ENCODE data around the gene ARMH1.
"Not testable (repeated sequence)": the region's sequence is repeated elsewhere in the genome, so short reads cannot be mapped to it uniquely, and the experiment has no call there.

ARMH1 gene

GRCh38 chr1:44717653-44718052, 43.1 kb downstream of the ARMH1 start:
- DNase-seq (ENCODE audit: low read depth, low spot score), result no peak
- no peak overlapping the region for H3K27ac ChIP-seq

- no peak for DNase-seq (ENCODE audit: low read depth, low spot score)
- H3K27ac ChIP-seq, result no peak overlapping the region
Observed at GRCh38 chr1:44718091-44718490, 43.6 kb downstream of the ARMH1 start.

GRCh38 chr1:44719318-44719717, 44.8 kb downstream of the ARMH1 start:
- H3K27ac ChIP-seq, result no peak overlapping the region

DNA sequence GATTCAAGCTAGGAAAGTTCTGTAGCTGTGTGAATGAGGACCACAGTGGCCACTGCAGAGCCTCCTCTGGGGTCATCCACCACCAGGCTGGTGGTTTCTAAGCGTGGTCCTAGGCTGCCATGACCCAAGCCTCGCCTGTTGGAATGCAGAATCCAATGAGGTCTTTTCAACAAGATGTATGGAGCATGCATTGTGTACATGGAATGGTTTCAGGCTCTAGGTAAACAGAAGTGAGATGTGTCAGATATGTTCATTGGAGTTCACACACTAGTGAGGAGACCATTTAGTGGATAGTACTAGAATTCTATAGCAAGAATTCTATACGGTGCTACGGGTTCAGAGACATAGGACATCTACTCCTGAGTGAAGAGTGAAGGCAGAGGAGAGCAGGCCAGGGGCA, 45.8 kb downstream of the ARMH1 start:
- DNase-seq (ENCODE audit: low read depth, low spot score), result no peak
- no peak overlapping the region for H3K27ac ChIP-seq

More at GRCh38 chr1:44719318-44719717, 44.8 kb downstream of the ARMH1 start:
- DNase-seq (ENCODE audit: low read depth, low spot score), result no peak

DNA sequence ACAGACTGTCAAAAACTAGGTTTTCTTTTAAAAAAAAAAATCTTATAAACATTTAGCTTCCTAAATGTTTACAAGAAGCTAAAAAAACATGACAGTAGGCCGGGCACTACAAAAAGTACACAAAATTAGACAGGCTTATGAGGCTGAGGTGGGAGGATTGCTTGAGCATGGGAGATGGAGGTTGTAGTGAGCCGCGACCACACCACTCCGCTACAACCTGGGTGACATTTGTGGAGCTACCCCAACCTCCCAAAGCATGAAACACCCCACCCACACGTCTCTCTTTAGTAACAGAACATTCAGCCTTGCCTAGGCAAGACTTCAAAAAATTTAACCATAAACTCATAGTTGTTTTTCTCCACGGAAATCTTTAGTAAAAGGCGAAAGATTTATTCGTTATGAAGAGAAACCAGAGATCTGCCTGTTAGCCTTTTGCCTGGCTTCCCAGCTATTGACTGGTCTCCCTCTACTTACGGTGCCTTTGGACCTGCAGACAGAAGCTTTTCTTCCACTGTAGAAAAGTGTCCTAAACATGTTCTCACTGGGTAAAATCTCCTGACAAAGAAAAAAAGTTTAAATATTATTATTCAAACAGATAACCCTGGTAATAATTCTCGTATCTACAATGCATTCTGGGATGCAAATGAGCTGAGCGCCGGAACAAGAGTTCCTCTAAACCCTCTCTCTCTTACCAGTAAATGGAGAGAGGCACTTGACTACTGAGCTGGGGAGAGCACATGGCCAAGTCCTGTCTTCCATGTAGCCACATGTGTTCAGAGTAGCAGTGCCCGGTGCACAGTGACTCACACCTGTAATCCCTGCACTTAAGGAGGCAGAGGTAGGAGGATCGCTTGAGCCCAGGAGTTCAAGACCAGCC, 47.2 kb downstream of the ARMH1 start:
- peak overlapping the region; percentile 66 for H3K27ac ChIP-seq

GRCh38 chr1:44723064-44723463, 48.5 kb downstream of the ARMH1 start:
- no peak overlapping the region for H3K27ac ChIP-seq
- no peak for DNase-seq (ENCODE audit: low read depth, low spot score)

More for the DNA sequence above, 47.2 kb downstream of the ARMH1 start:
- peak; percentile 93 for DNase-seq (ENCODE audit: low read depth, low spot score)

- H3K27ac ChIP-seq, result no peak overlapping the region
- DNase-seq (ENCODE audit: low read depth, low spot score), result no peak
Observed at GRCh38 chr1:44723496-44724295, 49.2 kb downstream of the ARMH1 start.

- no peak overlapping the region for H3K27ac ChIP-seq
- no peak for DNase-seq (ENCODE audit: low read depth, low spot score)
Observed at GRCh38 chr1:44724296-44724954, 49.9 kb downstream of the ARMH1 start.

DNA sequence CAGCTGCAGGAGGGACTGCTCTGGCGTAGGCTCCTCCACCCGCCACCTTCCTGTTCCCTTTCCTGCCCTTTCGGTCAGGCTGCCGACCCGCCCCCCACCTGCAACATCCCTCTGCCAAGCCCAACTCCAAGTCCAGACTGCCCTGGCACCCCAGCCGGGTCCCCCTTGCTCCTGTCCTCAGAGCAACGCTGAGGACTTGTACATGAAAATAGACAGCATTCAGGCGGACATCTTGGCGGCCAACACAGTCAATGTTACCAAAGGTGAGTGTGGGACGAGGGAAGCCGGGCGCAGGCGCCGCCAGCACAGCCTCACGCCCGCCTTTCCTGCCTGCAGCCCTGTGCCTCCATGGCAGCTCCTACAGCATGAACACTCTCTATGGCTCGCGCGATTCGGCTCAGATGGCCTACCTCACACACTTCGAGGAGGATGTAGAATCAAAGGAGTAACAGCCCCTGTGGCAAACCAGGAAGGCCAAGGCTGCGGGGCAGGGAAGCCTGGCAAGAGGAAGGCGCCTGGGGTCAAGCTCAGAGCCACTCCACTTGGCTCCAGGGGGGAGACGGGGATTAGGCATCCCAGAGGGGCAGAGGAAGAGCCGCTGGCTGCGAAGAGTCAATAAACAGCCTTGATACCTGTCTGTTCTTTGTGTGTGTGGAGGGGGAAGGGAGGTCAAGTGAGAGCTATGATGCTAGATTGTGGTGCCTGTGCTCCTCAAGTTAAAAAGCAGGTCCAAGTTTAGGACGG, 50.6 kb downstream of the ARMH1 start:
- no peak overlapping the region for H3K27ac ChIP-seq
- no peak for DNase-seq (ENCODE audit: low read depth, low spot score)

DNA sequence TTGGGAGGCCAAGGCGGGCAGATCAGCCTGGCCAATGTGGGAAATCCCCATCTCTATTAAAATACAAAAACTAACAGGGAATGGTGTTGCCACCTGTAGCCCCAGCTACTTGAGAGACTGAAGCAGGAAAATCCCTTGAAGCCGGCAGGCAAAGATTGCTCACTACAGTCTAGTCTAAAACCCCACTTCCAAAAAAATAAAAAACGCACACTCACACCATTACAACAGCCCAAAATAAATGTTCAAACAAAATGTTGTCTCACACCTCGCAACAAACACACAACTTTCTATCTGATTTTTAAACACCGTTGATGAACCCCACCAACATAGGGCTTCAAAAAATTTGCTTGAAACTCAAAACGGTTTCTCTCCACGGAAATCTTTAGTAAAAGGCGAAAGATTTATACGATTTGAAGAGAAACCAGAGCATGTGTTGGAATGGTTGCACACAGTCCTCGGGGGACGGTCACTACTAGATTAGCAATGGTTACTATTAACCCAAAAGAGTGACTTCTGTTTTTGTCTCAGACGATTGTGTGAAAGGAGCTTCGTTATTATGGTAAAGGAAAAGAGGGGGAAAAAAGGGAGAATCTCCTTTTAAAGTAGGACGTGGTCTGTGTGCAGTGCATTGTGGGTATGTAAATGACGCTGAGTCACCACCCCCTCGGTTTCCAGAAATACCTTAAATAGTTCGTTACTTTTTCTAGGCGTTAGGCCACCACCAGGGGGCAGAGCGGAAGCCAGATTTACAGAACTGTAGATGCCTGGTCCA, 56.4 kb downstream of the ARMH1 start, which contains the start of gene RNU5D-1:
TSS of gene RNU5D-1 (minus strand) at position 430 of the 772 bp plus-strand sequence.
- peak; percentile 97 for DNase-seq (ENCODE audit: low read depth, low spot score)
- H3K27ac ChIP-seq, result peak within 1 kb of the TSS; percentile 97

- DNase-seq (ENCODE audit: low read depth, low spot score), result no peak
- H3K27ac ChIP-seq, result no peak overlapping the region
Observed at GRCh38 chr1:44733365-44733764, 58.9 kb downstream of the ARMH1 start.

DNA sequence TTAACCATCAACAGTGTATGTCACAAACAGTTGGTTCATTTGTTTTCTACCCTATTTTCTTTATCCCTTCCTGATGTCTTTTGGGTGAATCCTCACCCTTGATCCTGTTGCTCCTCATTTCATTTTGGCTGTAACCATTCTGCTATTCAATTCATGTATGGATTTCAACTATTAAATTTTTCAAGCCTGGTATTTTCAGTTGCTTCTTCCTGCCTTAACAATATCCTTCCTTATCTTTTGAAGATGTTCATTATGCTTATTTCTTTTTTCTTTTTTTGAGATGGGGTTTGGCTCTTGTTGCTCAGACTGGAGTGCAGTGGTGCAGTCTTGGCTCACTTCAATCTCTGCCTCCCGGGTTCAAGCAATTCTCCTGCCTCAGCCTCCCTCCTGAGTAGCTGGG, 59.3 kb downstream of the ARMH1 start:
- no peak overlapping the region for H3K27ac ChIP-seq
- DNase-seq (ENCODE audit: low read depth, low spot score), result no peak

DNA sequence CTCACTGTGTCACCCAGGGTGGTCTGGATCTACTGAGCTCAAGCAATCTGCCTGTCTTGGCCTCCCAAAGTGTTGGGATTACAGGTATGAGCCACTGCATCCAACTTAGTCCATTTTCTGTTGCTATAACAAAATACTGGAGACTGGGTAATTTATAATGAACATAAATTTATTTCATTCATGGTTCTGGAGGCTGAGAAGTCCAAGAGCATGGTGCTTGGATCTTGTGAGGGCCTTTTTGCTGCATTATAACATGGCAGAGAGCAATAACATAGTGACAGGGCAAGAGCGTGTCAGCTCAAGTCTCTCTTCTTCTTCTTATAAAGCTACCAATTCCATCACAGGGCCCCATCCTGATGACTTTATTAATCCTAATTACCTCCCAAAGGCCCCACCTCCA, 61.5 kb downstream of the ARMH1 start:
- no peak for DNase-seq (ENCODE audit: low read depth, low spot score)
- no peak overlapping the region for H3K27ac ChIP-seq

DNA sequence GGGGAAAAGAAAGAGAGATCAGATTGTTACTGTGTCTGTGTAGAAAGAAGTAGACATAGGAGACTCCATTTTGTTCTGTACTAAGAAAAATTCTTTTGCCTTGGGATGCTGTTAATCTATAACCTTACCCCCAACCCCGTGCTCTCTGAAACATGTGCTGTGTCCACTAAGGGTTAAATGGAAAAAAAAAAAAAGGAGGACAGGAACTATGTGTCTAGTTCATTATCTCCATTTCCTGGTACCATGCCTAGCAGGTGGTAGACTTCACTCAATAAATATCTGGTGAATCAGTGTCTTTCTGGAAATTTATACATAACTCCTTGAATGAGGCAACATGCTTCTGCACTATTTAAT, 64.4 kb downstream of the ARMH1 start:
- DNase-seq (ENCODE audit: low read depth, low spot score), result not testable (repeated sequence)

GRCh38 chr1:44739307-44740178, 65.0 kb downstream of the ARMH1 start, which contains the start of gene KIF2C:
KIF2C (plus strand) TSS chr1:44739837; CDS start chr1:44739933, 96 bp downstream.
- H3K27ac ChIP-seq, result peak within 1 kb of the TSS; percentile 71
- peak; percentile 82 for DNase-seq (ENCODE audit: low read depth, low spot score)

More for the DNA sequence above, 64.4 kb downstream of the ARMH1 start:
- H3K27ac ChIP-seq, result peak overlapping the region; percentile 71

DNA sequence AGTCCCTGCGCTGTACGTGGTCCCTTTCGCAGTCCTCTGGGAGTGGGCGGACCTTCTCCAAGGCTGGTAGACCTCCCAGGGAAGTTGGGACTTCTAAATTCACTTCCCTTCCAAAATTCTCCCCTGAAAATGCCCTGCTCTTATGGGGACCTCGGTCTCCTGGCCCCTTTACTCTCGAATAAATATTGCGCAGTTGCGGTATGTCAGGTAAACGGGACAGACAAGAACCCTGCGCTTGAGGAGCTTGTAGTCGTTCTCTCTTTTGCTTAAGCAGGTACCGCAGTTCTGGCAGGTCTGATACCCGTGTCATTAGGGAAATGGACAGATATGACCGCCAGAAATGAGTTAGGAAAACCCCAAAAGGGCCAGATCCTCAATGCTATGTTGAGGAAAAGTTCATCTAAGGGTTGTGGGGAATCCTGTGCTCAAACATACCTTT, 65.7 kb downstream of the ARMH1 start:
- H3K27ac ChIP-seq, result no peak overlapping the region
- no peak for DNase-seq (ENCODE audit: low read depth, low spot score)

DNA sequence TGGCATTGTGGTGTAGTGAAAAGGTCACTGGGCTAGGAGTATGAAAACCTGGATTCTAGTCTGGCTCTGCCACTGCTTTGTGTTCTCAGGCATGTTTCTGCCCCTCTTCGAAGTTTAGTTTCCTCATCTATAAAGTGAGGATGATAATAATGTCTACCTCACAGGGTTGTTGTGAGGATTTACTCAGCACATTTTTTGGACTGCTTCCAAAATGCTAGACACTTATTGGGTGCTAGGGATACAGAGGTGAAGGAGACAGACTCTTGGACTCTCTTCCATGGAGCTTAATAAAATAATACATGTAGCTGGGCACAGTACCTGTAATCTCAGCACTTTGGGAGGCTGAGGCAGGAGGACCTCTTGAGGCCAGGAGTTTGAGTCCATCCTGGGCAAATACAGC, 68.7 kb downstream of the ARMH1 start:
- H3K27ac ChIP-seq, result no peak overlapping the region
- DNase-seq (ENCODE audit: low read depth, low spot score), result no peak

GRCh38 chr1:44747878-44748277, 73.4 kb downstream of the ARMH1 start:
- H3K27ac ChIP-seq, result no peak overlapping the region
- DNase-seq (ENCODE audit: low read depth, low spot score), result no peak
